Endothelial cell of hepatic sinusoid (primary cell): ENCODE measurements around the gene BIRC5.

Experiments used
- in situ Hi-C: cut with HindIII; loops from 2 replicates; pipeline ENCODE4 v1.10.0; 2017; ENCODE audit warnings: low sequenced_read_pairs

The BIRC5 gene

GRCh38 chr17:78269955-78270381 lies 55.9 kb downstream of the BIRC5 start:
- in situ Hi-C loops = no loop called here

- in situ Hi-C loops = no loop called here
Measured at GRCh38 chr17:78271419-78272170, 57.5 kb downstream of the BIRC5 start.

GRCh38 chr17:78272181-78272913 lies 58.3 kb downstream of the BIRC5 start:
- in situ Hi-C loops = no loop called here

GRCh38 chr17:78272914-78273258 lies 58.8 kb downstream of the BIRC5 start:
- in situ Hi-C loops = no loop called here

- in situ Hi-C loops = no loop called here
Measured at GRCh38 chr17:78273813-78274212, 59.8 kb downstream of the BIRC5 start.
